Measurements from ENCODE around the gene TTLL11. TPM values are rescaled to one million over a fixed set of nuclear protein-coding genes. Genes with fewer than 3 reads are reported as not detected.
A peak's percentile ranks its signal among the peaks of the same experiment; 100 is the strongest.

The TTLL11 gene
- total RNA-seq, 1 experiment from 2014 or later, result 13.6 TPM

DNA sequence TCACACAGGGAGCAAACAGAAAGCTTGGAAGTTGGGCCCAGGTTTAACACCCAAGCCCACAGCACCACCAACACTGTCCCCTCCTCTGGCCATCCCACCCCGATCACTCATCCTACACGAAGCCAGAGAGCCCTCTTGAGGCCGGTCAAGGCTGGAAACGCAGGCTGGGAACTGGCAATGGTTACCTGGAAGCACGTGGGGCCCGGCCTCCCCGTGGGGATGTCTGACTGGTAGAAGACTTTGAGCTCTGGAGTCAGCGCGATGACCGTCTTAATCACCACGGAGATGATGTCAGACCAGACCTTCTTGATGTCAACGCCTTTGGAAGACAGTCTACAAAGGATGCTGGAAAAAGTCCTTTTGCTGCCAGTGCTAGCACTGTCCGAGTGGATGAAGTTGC is 104.1 kb downstream of the TTLL11 start:
- Mint-ChIP-seq H3K4me3 (ENCODE audit: unreplicated experiment) (no peak overlapping the region), H3K4me1 (ENCODE audit: insufficient read depth, unreplicated experiment) (peaks cover 5% of the 10 kb centered on the region), H3K27ac (ENCODE audit: low read depth, unreplicated experiment) (no peak overlapping the region), H3K27me3 (ENCODE audit: insufficient read depth, unreplicated experiment) (no peaks in the 10 kb centered on the region), H3K36me3 (ENCODE audit: insufficient read depth, unreplicated experiment) (peaks cover 9% of the 10 kb centered on the region), H3K9me3 (ENCODE audit: unreplicated experiment) (no peaks in the 10 kb centered on the region)
- ChIA-PET POLR2A (interaction anchor here (0.7 to 1.0 kb wide), 2 partner anchors 293 to 428 kb away, joined by 3 read pairs; no protein-coding TSS in a partner anchor), CTCF (interaction anchor here (0.7 to 3.2 kb wide), 4 partner anchors 23 to 443 kb away, joined by 3 to 24 read pairs (median 7); no protein-coding TSS in a partner anchor)
- TF ChIP-seq, protein P1, sequence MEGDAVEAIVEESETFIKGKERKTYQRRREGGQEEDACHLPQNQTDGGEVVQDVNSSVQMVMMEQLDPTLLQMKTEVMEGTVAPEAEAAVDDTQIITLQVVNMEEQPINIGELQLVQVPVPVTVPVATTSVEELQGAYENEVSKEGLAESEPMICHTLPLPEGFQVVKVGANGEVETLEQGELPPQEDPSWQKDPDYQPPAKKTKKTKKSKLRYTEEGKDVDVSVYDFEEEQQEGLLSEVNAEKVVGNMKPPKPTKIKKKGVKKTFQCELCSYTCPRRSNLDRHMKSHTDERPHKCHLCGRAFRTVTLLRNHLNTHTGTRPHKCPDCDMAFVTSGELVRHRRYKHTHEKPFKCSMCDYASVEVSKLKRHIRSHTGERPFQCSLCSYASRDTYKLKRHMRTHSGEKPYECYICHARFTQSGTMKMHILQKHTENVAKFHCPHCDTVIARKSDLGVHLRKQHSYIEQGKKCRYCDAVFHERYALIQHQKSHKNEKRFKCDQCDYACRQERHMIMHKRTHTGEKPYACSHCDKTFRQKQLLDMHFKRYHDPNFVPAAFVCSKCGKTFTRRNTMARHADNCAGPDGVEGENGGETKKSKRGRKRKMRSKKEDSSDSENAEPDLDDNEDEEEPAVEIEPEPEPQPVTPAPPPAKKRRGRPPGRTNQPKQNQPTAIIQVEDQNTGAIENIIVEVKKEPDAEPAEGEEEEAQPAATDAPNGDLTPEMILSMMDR (IDR thresholded peaks at IDR 0.05; ENCODE audit: unreplicated experiment), result no peak
- no peak for DNase-seq (ENCODE audit: unreplicated experiment)
- intact Hi-C loops (cut with micrococcal nuclease), result no loop called here
- no TSS peak for BruUV-seq (replicated peaks)

DNA sequence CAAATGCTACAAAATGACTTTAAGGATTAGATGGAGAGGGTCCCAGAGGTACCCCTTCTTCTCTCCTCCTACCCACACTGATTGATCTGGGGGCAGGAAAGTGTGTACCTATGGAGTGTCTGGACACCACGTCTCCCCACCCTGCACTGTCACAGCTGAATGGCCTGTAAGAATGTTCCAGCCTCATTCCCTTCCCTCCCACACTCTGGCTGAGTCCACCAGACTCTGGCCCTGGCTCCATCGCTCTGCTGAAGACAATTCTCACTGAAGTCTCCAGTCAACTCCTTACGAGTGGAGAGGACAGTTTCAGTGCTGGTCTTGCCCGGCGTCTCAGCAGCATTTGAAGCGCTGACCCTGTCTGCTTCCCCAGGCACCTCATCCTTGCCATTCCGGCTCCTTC is 105.8 kb downstream of the TTLL11 start:
- POLR2A ChIA-PET, result no interaction called here
- H3K4me1 Mint-ChIP-seq (ENCODE audit: insufficient read depth, unreplicated experiment), result peaks cover 5% of the 10 kb centered on the region
- no peak for DNase-seq (ENCODE audit: unreplicated experiment)
- TF ChIP-seq, protein P1 (IDR thresholded peaks at IDR 0.05; ENCODE audit: unreplicated experiment), result no peak
- CTCF ChIA-PET, result interaction anchor here (0.6 kb wide), 1 partner anchor 220 kb away, joined by 4 read pairs; no protein-coding TSS in a partner anchor
- intact Hi-C loops (cut with micrococcal nuclease), result no loop called here
- H3K9me3 Mint-ChIP-seq (ENCODE audit: unreplicated experiment), result peaks cover 1% of the 10 kb centered on the region
- H3K27me3 Mint-ChIP-seq (ENCODE audit: insufficient read depth, unreplicated experiment), result no peaks in the 10 kb centered on the region
- peak overlapping the region; percentile 71 for H3K27ac Mint-ChIP-seq (ENCODE audit: low read depth, unreplicated experiment)
- no TSS peak for BruUV-seq (replicated peaks)
- no peak overlapping the region for H3K4me3 Mint-ChIP-seq (ENCODE audit: unreplicated experiment)
- peaks cover 9% of the 10 kb centered on the region for H3K36me3 Mint-ChIP-seq (ENCODE audit: insufficient read depth, unreplicated experiment)

DNA sequence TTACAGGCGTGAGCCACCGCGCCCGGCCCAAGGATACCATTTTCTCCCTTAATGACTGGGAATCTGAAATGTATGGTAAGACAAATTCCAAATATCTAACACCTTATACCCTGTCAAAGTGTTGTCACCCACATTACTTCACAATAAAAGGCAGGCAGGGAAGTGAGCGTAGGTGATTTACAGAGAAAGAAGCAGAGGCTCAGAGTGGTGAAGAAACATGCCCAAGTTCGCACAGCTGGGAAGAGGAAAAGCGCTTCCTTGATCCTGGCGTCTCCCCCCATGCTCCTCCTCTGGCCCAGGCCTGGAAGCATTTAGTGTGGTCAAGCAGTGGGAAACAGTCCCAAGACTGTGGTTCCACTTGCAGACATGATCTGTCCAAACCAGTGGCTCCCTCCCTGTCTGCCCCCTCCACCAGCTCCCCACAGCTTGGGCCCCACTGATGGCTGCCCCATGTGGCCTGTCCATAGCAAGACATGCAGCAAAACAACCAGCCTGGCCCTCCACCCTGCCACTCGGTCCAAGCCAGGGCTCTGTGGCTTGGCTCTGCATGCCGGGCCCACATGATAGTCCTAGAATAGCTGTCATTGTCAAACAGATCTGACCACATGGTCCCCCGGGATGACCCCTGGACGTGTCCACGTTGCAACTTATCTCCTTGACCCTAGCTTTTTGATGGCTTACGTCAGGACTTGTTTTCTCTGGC is 107.2 kb downstream of the TTLL11 start:
- Mint-ChIP-seq H3K27ac (ENCODE audit: low read depth, unreplicated experiment) (no peak overlapping the region), H3K27me3 (ENCODE audit: insufficient read depth, unreplicated experiment) (no peaks in the 10 kb centered on the region), H3K36me3 (ENCODE audit: insufficient read depth, unreplicated experiment) (peaks cover 9% of the 10 kb centered on the region), H3K4me1 (ENCODE audit: insufficient read depth, unreplicated experiment) (peaks cover 5% of the 10 kb centered on the region), H3K4me3 (ENCODE audit: unreplicated experiment) (no peak overlapping the region), H3K9me3 (ENCODE audit: unreplicated experiment) (peaks cover 15% of the 10 kb centered on the region)
- CTCF ChIA-PET, result interaction anchor here (0.5 to 3.1 kb wide), 5 partner anchors 10 to 299 kb away, joined by 3 to 10 read pairs (median 4); no protein-coding TSS in a partner anchor
- BruUV-seq (replicated peaks), result no TSS peak
- DNase-seq (ENCODE audit: unreplicated experiment), result no peak
- intact Hi-C loops (cut with micrococcal nuclease), result no loop called here
- TF ChIP-seq, protein P1 (IDR thresholded peaks at IDR 0.05; ENCODE audit: unreplicated experiment), result no peak
- POLR2A ChIA-PET, result interaction anchor here (0.6 kb wide), 1 partner anchor 125 kb away, joined by 3 read pairs; no protein-coding TSS in a partner anchor

DNA sequence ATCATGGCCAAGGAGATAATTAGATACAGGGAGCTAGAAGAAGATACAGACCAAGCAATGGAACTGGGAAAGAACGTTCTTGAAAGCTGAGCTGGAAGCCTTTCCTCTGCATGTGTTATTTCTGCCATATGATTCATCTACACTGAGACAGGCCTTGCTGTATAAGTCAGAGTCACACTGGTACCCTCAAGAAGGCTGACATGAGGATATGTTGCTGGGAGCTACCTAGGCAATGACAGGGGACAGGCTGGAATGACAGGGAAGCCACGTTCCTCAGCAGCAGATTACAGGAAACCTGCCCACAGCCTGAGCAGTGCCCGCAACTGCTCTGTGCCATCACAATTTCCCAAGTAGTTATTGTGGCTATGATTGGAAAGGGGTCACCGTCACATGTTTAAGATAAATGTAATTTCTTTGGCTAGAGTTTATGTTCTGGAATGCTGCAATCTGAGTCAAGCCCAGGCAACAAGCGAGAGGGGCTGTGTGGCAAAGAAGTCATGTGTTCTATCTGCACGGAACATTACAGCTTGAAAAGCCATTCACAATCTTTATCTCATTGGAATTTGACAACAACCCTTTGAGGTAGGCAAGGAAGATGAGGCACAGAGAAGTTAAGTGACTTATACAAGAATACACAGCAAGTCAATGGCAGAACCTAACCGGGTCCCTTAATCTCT is 108.2 kb downstream of the TTLL11 start:
- Mint-ChIP-seq H3K4me3 (ENCODE audit: unreplicated experiment) (no peak overlapping the region), H3K27ac (ENCODE audit: low read depth, unreplicated experiment) (no peak overlapping the region), H3K9me3 (ENCODE audit: unreplicated experiment) (peaks cover 20% of the 10 kb centered on the region), H3K36me3 (ENCODE audit: insufficient read depth, unreplicated experiment) (peaks cover 9% of the 10 kb centered on the region), H3K4me1 (ENCODE audit: insufficient read depth, unreplicated experiment) (peaks cover 5% of the 10 kb centered on the region), H3K27me3 (ENCODE audit: insufficient read depth, unreplicated experiment) (no peaks in the 10 kb centered on the region)
- no TSS peak for BruUV-seq (replicated peaks)
- TF ChIP-seq, protein P1 (IDR thresholded peaks at IDR 0.05; ENCODE audit: unreplicated experiment), result no peak
- ChIA-PET POLR2A (interaction anchor here (0.6 to 1.3 kb wide), 4 partner anchors 19 to 439 kb away, joined by 3 to 4 read pairs (median 3); no protein-coding TSS in a partner anchor), CTCF (interaction anchor here (0.7 to 3.1 kb wide), 8 partner anchors 11 to 438 kb away, joined by 3 to 10 read pairs (median 5); no protein-coding TSS in a partner anchor)
- intact Hi-C loops (cut with micrococcal nuclease), result no loop called here
- DNase-seq (ENCODE audit: unreplicated experiment), result no peak
